Stomach (tissue), 9 donors: ENCODE measurements around the gene ADGRA1. TPM values are rescaled to one million over a fixed set of nuclear protein-coding genes. Genes with fewer than 3 reads are reported as not detected.
"Not testable (repeated sequence)": the region's sequence is repeated elsewhere in the genome, so short reads cannot be mapped to it uniquely, and the experiment has no call there.

Source experiments
- DNase-seq, 2 donors: peaks; one replicate each; pipeline versions ENCODE4 v3.0.0 to v3.0.0-alpha.2; 2013 to 2019
- H3K27ac ChIP-seq, 5 donors: fragments of 200-600 bp in 4 of 5; sonication (generic) in 4 of 5; one replicate each; pipeline ENCODE4 v1.5.1; 2013 to 2019; ENCODE audit warnings: mild to moderate bottlenecking in 1 of 5, moderate library complexity in 1 of 5
- H3K27me3 ChIP-seq, 3 donors: fragments of 200-600 bp; sonication (generic); one replicate each; pipeline ENCODE4 v1.5.1; 2017 to 2019; ENCODE audit warnings: mixed run types in 1 of 3
- H3K36me3 ChIP-seq, 4 donors: fragments of 200-600 bp; sonication (generic); 1 replicate in 3 of 4; 2 replicates in 1 of 4; pipeline ENCODE4 v1.5.1; 2016 to 2019
- H3K4me1 ChIP-seq, 4 donors: fragments of 200-600 bp; sonication (generic); one replicate each; pipeline ENCODE4 v1.5.1; 2016 to 2019
- H3K4me3 ChIP-seq, 4 donors: fragments of 200-600 bp; sonication (generic) in 3 of 4; one replicate each; pipeline ENCODE4 v1.5.1; 2016 to 2019; ENCODE audit warnings: mild to moderate bottlenecking in 1 of 4
- H3K9me3 ChIP-seq, 4 donors: fragments of 200-600 bp; sonication (generic); one replicate each; pipeline ENCODE4 v1.5.1; 2016 to 2019
- EP300 ChIP-seq: sonication (generic); formaldehyde crosslinking; IDR thresholded peaks from one replicate; pipeline ENCODE4 v1.6.1; 2017; ENCODE audit warnings: antibody characterized with exemption
- POLR2A ChIP-seq, 4 donors: fragments of 450-650 bp; IDR thresholded peaks; one replicate each; pipeline ENCODE4 v1.6.1; 2016; ENCODE audit warnings: antibody characterized with exemption in 4 of 4, control low read depth in 2 of 4, mild to moderate bottlenecking in 1 of 4, moderate library complexity in 1 of 4
- POLR2AphosphoS5 ChIP-seq, 3 donors: sonication (generic); formaldehyde crosslinking; IDR thresholded peaks; one replicate each; pipeline ENCODE4 v1.6.1; 2016; ENCODE audit warnings: antibody characterized with exemption in 3 of 3
- WGBS, 5 donors: extraction: QIAGEN DNeasy Blood & Tissue Kit in 3 of 5; methylation state at CpG; one replicate each; pipeline versions ENCODE4 v1.1.5 to v1.1.7; 2013 to 2018; 5-methylcytosine and 5-hydroxymethylcytosine counted together
- intact Hi-C: fragments of 100-400 bp; cut with DNase I; formaldehyde crosslinking; loops from one replicate; pipeline ENCODE4 v1.15.1; 2023; ENCODE audit warnings: low total_unique reads
- polyA plus RNA-seq, 3 donors: library from polyadenylated mRNA; stranded (reverse); fragments of 200-250 nt; gene quantifications; one replicate each; pipeline ENCODE4 v1.2.3, GENCODE V29; 2013
- total RNA-seq, 5 donors: library from RNA; depleted of rRNA; stranded (reverse); fragments of >200 nt; gene quantifications; one replicate each; pipeline versions ENCODE4 v1.1.0 to v1.2.3, GENCODE V29; 2014 to 2016
- TF ChIP-seq, protein P1 (sequence below), 7 experiments: fragments of 450-650 bp in 4 of 7; fragments of 200-600 bp in 3 of 7; sonication (generic) in 3 of 7; IDR thresholded peaks; one replicate each; pipeline ENCODE4 v1.5.1; 2016 to 2019; ENCODE audit warnings: antibody characterized with exemption in 7 of 7, control low read depth in 2 of 7, mild to moderate bottlenecking in 1 of 7
- donor health status: healthy with polysubstance abuse.
- donor health status: Bipolar disorder and iron deficiency.
- donor health status: healthy.

ADGRA1 gene
- total and polyA plus RNA-seq, 8 donors, result under 0.01 to 0.73 (median 0.14) TPM; not detected in 5

DNA sequence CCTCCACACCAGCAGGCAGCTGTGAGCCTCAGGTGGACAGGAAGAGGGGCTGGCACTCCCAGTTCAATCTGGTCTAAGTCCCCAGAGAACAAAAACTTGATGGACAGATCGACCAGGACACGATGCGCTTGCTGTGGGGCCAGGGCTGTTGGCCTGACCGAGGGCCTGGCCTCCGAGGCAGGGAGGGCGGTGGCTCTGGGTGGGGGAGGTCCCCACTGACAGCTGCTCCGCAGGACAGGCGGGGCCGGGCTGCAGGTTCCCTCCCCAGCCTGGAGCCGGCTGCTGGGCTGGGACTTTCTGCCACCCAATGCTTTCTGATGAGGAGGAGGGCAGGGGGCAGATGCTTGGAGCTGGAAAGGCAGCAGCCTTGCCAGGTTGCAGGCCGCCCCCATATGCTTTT is 37.4 kb upstream of the ADGRA1 start:
- H3K4me3 ChIP-seq, result no peak overlapping the region
- intact Hi-C loops, result no loop called here
- no peaks in the 10 kb centered on the region for H3K9me3 ChIP-seq
- DNase-seq, result no peak
- H3K27ac ChIP-seq, result no peak overlapping the region
- peaks cover 0 to 88% (median 5%) of the 10 kb centered on the region in 3 donors for H3K27me3 ChIP-seq
- H3K4me1 ChIP-seq, result no peaks in the 10 kb centered on the region
- no peaks in the 10 kb centered on the region for H3K36me3 ChIP-seq
- WGBS, 5 donors, result 40 to 83% (median 42%) methylated on average over 1 to 11 of the region's 11 CpGs
- no peak for TF ChIP-seq POLR2A (IDR thresholded peaks at IDR 0.05)
- no peak for TF ChIP-seq EP300
- TF ChIP-seq, protein P1, sequence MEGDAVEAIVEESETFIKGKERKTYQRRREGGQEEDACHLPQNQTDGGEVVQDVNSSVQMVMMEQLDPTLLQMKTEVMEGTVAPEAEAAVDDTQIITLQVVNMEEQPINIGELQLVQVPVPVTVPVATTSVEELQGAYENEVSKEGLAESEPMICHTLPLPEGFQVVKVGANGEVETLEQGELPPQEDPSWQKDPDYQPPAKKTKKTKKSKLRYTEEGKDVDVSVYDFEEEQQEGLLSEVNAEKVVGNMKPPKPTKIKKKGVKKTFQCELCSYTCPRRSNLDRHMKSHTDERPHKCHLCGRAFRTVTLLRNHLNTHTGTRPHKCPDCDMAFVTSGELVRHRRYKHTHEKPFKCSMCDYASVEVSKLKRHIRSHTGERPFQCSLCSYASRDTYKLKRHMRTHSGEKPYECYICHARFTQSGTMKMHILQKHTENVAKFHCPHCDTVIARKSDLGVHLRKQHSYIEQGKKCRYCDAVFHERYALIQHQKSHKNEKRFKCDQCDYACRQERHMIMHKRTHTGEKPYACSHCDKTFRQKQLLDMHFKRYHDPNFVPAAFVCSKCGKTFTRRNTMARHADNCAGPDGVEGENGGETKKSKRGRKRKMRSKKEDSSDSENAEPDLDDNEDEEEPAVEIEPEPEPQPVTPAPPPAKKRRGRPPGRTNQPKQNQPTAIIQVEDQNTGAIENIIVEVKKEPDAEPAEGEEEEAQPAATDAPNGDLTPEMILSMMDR (IDR thresholded peaks at IDR 0.05), result no peak
- no peak for TF ChIP-seq POLR2AphosphoS5 (IDR thresholded peaks at IDR 0.05)

DNA sequence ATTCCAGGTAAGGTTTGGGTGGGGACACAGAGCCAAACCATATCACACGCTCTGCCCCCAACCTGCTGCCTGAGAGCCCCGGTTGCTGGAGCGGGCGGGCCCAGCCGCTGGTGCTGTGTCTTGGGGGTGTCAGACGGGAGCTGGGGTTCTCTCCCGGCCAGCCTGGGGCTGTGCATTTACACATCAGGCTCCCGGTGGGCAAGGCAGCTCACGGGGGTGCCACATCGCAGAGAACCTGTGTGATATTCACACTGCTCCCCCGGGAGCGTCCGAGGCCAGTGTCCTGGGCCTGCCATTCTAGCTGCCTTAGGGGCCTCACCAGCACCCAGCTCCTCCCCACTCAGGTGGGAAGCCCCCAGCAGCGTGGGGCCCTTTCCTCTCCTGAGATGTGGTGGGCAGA is 35.6 kb upstream of the ADGRA1 start:
- intact Hi-C loops, result no loop called here
- Histone ChIP-seq H3K4me3 (no peak overlapping the region), H3K9me3 (no peaks in the 10 kb centered on the region), H3K27me3 (peaks cover 0 to 88% (median 7%) of the 10 kb centered on the region in 3 donors), H3K4me1 (no peaks in the 10 kb centered on the region), H3K36me3 (no peaks in the 10 kb centered on the region), H3K27ac (no peak overlapping the region)
- WGBS, 5 donors, result 79 to 87% (median 85%) methylated on average over 10 to 14 of the region's 14 CpGs
- no peak for DNase-seq
- TF ChIP-seq EP300 (no peak), POLR2AphosphoS5 (IDR thresholded peaks at IDR 0.05) (no peak), POLR2A (IDR thresholded peaks at IDR 0.05) (no peak)
- TF ChIP-seq, protein P1 (IDR thresholded peaks at IDR 0.05), result no peak

DNA sequence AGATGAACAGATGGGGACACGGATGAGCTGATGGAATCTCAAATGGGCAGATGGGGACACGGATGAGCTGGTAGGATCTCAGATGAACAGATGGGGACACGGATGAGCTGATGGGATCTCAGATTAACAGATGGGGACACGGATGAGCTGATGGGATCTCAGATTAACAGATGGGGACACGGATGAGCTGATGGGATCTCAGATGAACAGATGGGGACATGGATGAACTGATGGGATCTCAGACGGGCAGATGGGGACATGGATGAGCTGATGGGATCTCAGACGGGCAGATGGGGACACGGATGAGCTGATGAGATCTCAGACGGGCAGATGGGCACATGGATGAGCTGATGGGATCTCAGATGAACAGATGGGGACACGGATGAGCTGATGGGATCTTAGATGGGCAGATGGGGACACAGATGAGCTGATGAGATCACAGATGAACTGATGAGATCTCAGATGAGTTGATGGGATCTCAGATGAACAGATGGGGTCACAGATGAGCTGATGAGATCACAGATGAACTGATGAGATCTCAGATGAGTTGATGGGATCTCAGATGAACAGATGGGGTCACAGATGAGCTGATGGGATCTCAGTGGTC is 34.1 kb upstream of the ADGRA1 start:
- H3K27ac ChIP-seq, H3K4me3 ChIP-seq, intact Hi-C loops, H3K36me3 ChIP-seq, H3K4me1 ChIP-seq, DNase-seq, H3K9me3 ChIP-seq: not testable (repeated sequence)
- peaks cover 0 to 85% (median 7%) of the 10 kb centered on the region in 3 donors for H3K27me3 ChIP-seq
- 71 to 84% (median 81%) methylated on average over 10 of the region's 10 CpGs for WGBS, 5 donors

DNA sequence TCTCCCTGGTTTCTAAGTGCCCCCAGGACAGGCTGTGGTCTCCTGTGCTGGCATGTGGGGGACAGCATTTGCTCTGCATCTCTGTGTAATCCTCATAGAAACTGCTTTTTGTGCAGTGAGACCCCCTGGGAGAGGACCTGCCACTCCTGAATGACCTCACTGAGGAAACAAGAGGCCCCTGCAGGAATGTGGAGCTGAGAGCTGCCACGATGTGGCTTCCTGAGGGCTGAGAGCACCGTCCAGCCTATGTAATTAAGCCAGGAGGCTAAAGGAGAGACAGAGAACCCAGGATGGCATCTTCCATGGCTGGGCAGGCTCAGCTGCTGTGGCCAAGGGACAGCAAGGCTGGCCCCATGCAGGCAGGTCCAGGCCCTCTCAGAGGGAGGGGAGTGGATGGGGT is 32.3 kb upstream of the ADGRA1 start:
- Histone ChIP-seq H3K36me3 (no peaks in the 10 kb centered on the region), H3K27me3 (peaks cover 0 to 84% (median 7%) of the 10 kb centered on the region in 3 donors), H3K27ac (no peak overlapping the region), H3K4me1 (no peaks in the 10 kb centered on the region), H3K4me3 (no peak overlapping the region), H3K9me3 (no peaks in the 10 kb centered on the region)
- TF ChIP-seq, protein P1 (IDR thresholded peaks at IDR 0.05), result no peak
- TF ChIP-seq POLR2A (IDR thresholded peaks at IDR 0.05) (no peak), EP300 (no peak), POLR2AphosphoS5 (IDR thresholded peaks at IDR 0.05) (no peak)
- no peak for DNase-seq
- 13 to 26% (median 20%) methylated on average over 1 to 2 of the region's 2 CpGs for whole genome bisulfite sequencing, 5 donors
- intact Hi-C loops, result no loop called here

DNA sequence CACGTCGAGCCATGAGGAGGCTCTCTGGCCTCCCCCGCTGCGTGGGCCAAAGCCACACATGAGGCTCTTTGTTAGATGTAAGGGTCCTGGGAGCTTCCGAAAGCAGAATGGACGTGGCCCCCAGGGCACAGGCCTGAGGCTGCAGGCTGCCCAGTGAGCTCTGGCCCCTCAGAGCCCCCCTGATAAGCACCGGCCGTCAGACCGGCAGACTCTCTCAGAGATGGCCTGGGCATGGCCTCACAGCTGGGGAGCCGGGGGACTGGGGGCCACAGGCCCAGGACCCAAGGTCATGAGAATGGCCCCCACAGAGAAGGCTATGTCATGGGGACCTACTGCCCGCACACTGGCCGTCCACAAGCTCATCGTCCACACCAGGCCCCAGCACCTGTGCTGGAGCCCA is 31.7 kb upstream of the ADGRA1 start:
- intact Hi-C loops, result no loop called here

More for the DNA sequence above, 31.7 kb upstream of the ADGRA1 start:
- H3K27me3 ChIP-seq, result peaks cover 0 to 84% (median 7%) of the 10 kb centered on the region in 3 donors
- H3K9me3 ChIP-seq, result no peaks in the 10 kb centered on the region
- DNase-seq, result no peak
- H3K27ac ChIP-seq, result no peak overlapping the region
- H3K36me3 ChIP-seq, result no peaks in the 10 kb centered on the region
- no peaks in the 10 kb centered on the region for H3K4me1 ChIP-seq
- WGBS, 5 donors, result 87 to 92% (median 90%) methylated on average over 8 to 13 of the region's 13 CpGs
- no peak overlapping the region for H3K4me3 ChIP-seq
- TF ChIP-seq POLR2A (IDR thresholded peaks at IDR 0.05), result no peak
- TF ChIP-seq POLR2AphosphoS5 (IDR thresholded peaks at IDR 0.05), result no peak
- TF ChIP-seq, protein P1 (IDR thresholded peaks at IDR 0.05), result no peak
- no peak for TF ChIP-seq EP300
